IMR-90 (cell line): ENCODE measurements around the gene SH3BP5. TPM values are rescaled to one million over a fixed set of nuclear protein-coding genes. Genes with fewer than 3 reads are reported as not detected.

Source experiments
- ATAC-seq: fragments of 200-7000 bp; cut with Tn5 transposase; 2 replicates; pipeline ENCODE4 v1.9.1; 2020; ENCODE audit warnings: low read depth, mild to moderate bottlenecking, moderate library complexity
- BruUV-seq: library from RNA; stranded (reverse); fragments of 400-500 nt; replicated peaks from 2 replicates; lab custom pipeline; 2021; lab: Mats Ljungman, UMichigan
- CTCF ChIA-PET: fragments of 300-600 bp; formaldehyde crosslinking; extraction: SDS; loops from one replicate; lab custom pipeline; 2021; ENCODE audit warnings: antibody characterized with exemption; lab: Yijun Ruan, JAX
- POLR2A ChIA-PET: fragments of 300-600 bp; sonication (Branson Sonifier 250); formaldehyde crosslinking; loops from one replicate; lab custom pipeline; 2022; ENCODE audit warnings: antibody characterized with exemption; ENCODE audit not compliant: unreplicated experiment; lab: Charles Lee
- DNase-seq: peaks from one replicate; pipeline ENCODE4 v3.0.0; 2013
- H2AFZ ChIP-seq: replicated peaks from 2 replicates; pipeline ENCODE3; 2013; ENCODE audit warnings: low read length, mild to moderate bottlenecking; ENCODE audit not compliant: poor library complexity
- H2AK5ac ChIP-seq: 2 replicates; pipeline ENCODE4 v1.6.1; 2013; ENCODE audit warnings: low read depth, low read length, inconsistent platforms
- H2AK9ac ChIP-seq: replicated peaks from 2 replicates; pipeline ENCODE3; 2013; ENCODE audit warnings: mild to moderate bottlenecking, low read depth, low read length, moderate library complexity; ENCODE audit not compliant: poor library complexity
- H2BK120ac ChIP-seq: 2 replicates; pipeline ENCODE4 v1.6.1; 2013; ENCODE audit warnings: low read depth, low read length, inconsistent platforms
- H2BK15ac ChIP-seq: 3 replicates; pipeline ENCODE4 v1.6.1; 2013; ENCODE audit warnings: low read depth, low read length, inconsistent platforms
- H2BK20ac ChIP-seq: 2 replicates; pipeline ENCODE4 v1.6.1; 2013; ENCODE audit warnings: low read depth, mild to moderate bottlenecking, inconsistent platforms, low read length, moderate library complexity
- H2BK5ac ChIP-seq: 2 replicates; pipeline ENCODE4 v1.6.1; 2013; ENCODE audit warnings: mild to moderate bottlenecking, low read depth, low read length, inconsistent platforms; ENCODE audit not compliant: poor library complexity, severe bottlenecking
- H3K14ac ChIP-seq: replicated peaks from 2 replicates; pipeline ENCODE4 v1.6.1; 2013; ENCODE audit warnings: low read depth, low read length, inconsistent platforms
- H3K18ac ChIP-seq: 2 replicates; pipeline ENCODE4 v1.6.1; 2013; ENCODE audit warnings: low read depth, low read length, control low read depth
- H3K23ac ChIP-seq: 2 replicates; pipeline ENCODE4 v1.6.1; 2013; ENCODE audit warnings: low read depth, low read length, inconsistent platforms
- H3K27ac ChIP-seq: 2 replicates; pipeline ENCODE4 v1.5.1; 2013; ENCODE audit warnings: mild to moderate bottlenecking, control low read depth, low read length; ENCODE audit not compliant: insufficient read depth
- H3K27me3 ChIP-seq: 2 replicates; pipeline ENCODE4 v1.6.1; 2013; ENCODE audit warnings: low read length; ENCODE audit not compliant: control insufficient read depth, insufficient read depth
- H3K36me3 ChIP-seq: 2 replicates; pipeline ENCODE4 v1.6.1; 2013; ENCODE audit warnings: low read length, mixed read lengths; ENCODE audit not compliant: control insufficient read depth, insufficient read depth
- H3K4ac ChIP-seq: 2 replicates; pipeline ENCODE4 v1.6.1; 2013; ENCODE audit warnings: low read depth, low read length, inconsistent platforms
- H3K4me1 ChIP-seq: 2 replicates; pipeline ENCODE4 v1.6.1; 2013; ENCODE audit warnings: low read length, mixed read lengths; ENCODE audit not compliant: control insufficient read depth, insufficient read depth
- H3K4me2 ChIP-seq: 2 replicates; pipeline ENCODE4 v1.6.1; 2013; ENCODE audit warnings: low read depth, mild to moderate bottlenecking, control low read depth, low read length, moderate library complexity
- H3K4me3 ChIP-seq: 2 replicates; pipeline ENCODE4 v1.5.1; 2013; ENCODE audit warnings: low read depth, mild to moderate bottlenecking, control low read depth, low read length, moderate library complexity; ENCODE audit not compliant: insufficient read depth
- H3K56ac ChIP-seq: 2 replicates; pipeline ENCODE4 v1.6.1; 2013; ENCODE audit warnings: low read length, inconsistent platforms; ENCODE audit not compliant: insufficient read depth; ENCODE audit errors: extremely low read depth
- H3K79me1 ChIP-seq, 2 experiments: 2 replicates each; pipeline ENCODE4 v1.6.1; 2013; ENCODE audit warnings: low read length in 2 of 2, inconsistent platforms in 1 of 2, low read depth in 1 of 2
- H3K9ac ChIP-seq: 2 replicates; pipeline ENCODE4 v1.6.1; 2013; ENCODE audit warnings: low read depth, low read length, control low read depth
- H3K9me1 ChIP-seq: 2 replicates; pipeline ENCODE4 v1.6.1; 2013; ENCODE audit warnings: low read length, inconsistent platforms; ENCODE audit not compliant: insufficient read depth
- H3K9me3 ChIP-seq: 2 replicates; pipeline ENCODE4 v1.6.1; 2013; ENCODE audit warnings: low read length; ENCODE audit not compliant: control insufficient read depth, insufficient read depth
- H4K20me1 ChIP-seq: 2 replicates; pipeline ENCODE4 v1.6.1; 2013; ENCODE audit warnings: low read length, inconsistent platforms; ENCODE audit not compliant: insufficient read depth
- H4K5ac ChIP-seq: 2 replicates; pipeline ENCODE4 v1.6.1; 2013; ENCODE audit warnings: mild to moderate bottlenecking, low read depth, low read length, control low read depth
- H4K8ac ChIP-seq, 2 experiments: 2 replicates each; pipeline ENCODE4 v1.6.1; 2013; ENCODE audit warnings: low read depth in 2 of 2, low read length in 2 of 2, control low read depth in 1 of 2, inconsistent platforms in 1 of 2
- H4K91ac ChIP-seq: 2 replicates; pipeline ENCODE4 v1.6.1; 2013; ENCODE audit warnings: low read depth, low read length, inconsistent platforms; ENCODE audit not compliant: insufficient read depth
- BHLHE40 ChIP-seq: fragments of 150-350 bp; IDR thresholded peaks from 2 replicates; pipeline ENCODE4 v1.6.1; 2016; ENCODE audit warnings: mild to moderate bottlenecking, low read depth, low read length
- CHD1 ChIP-seq: IDR thresholded peaks from 2 replicates; pipeline ENCODE4 v1.6.1; 2012; ENCODE audit warnings: low read depth, low read length, improper control_type of control experiment
- FOS ChIP-seq: fragments of 150-350 bp; IDR thresholded peaks from 2 replicates; pipeline ENCODE4 v1.6.1; 2016; ENCODE audit warnings: low read depth, low read length
- MAFK ChIP-seq: IDR thresholded peaks from 2 replicates; pipeline ENCODE4 v1.6.1; 2012; ENCODE audit warnings: low read depth, low read length, improper control_type of control experiment
- POLR2A ChIP-seq: IDR thresholded peaks from 2 replicates; pipeline ENCODE4 v1.6.1; 2012; ENCODE audit warnings: mild to moderate bottlenecking, low read depth, low read length
- RAD21 ChIP-seq: IDR thresholded peaks from 2 replicates; pipeline ENCODE4 v1.6.1; 2012; ENCODE audit warnings: low read length, improper control_type of control experiment
- RFX5 ChIP-seq: IDR thresholded peaks from 2 replicates; pipeline ENCODE4 v1.8.0; 2012; ENCODE audit warnings: low read depth, mild to moderate bottlenecking, low read length, moderate library complexity
- WGBS, 2 experiments: methylation state at CpG; one replicate each; pipeline versions ENCODE4 v1.1.5 to v1.1.7; 2013; ENCODE audit warnings: missing lambda C conversion rate in 2 of 2; ENCODE audit not compliant: insufficient read length in 1 of 2; ENCODE audit errors: extremely low coverage in 2 of 2; 5-methylcytosine and 5-hydroxymethylcytosine counted together
- dilution Hi-C: fragments of 300-500 bp; cut with HindIII; formaldehyde crosslinking; loops from one replicate; pipeline ENCODE4 v1.14.3; 2018; ENCODE audit warnings: low sequenced_read_pairs; ENCODE audit not compliant: unreplicated experiment
- in situ Hi-C: fragments of 300-500 bp; cut with MboI; formaldehyde crosslinking; loops from 3 replicates; pipeline ENCODE4 v1.14.3; 2019; ENCODE audit warnings: low sequenced_read_pairs, inconsistent platforms, mixed read lengths
- intact Hi-C: fragments of 100-400 bp; cut with micrococcal nuclease; formaldehyde crosslinking; loops from 2 replicates; pipeline ENCODE4 v1.10.0; 2022
- polyA plus RNA-seq, 3 experiments: library from polyadenylated mRNA; depleted of rRNA; stranded (reverse); fragments of >200 nt; gene quantifications; 2 replicates each; pipeline ENCODE4 v1.2.3, GENCODE V29; 2012; ENCODE audit warnings: low replicate concordance in 1 of 3
- total RNA-seq: library from RNA; depleted of rRNA; stranded (reverse); fragments of >200 nt; gene quantifications from 2 replicates; pipeline ENCODE4 v1.2.3, GENCODE V29; 2012
- TF ChIP-seq, protein P1 (sequence below): fragments of 150-350 bp; IDR thresholded peaks from 2 replicates; pipeline ENCODE4 v1.6.1; 2017; ENCODE audit warnings: mild to moderate bottlenecking, antibody characterized with exemption, low read length, low read depth

Gene SH3BP5
- total and polyA plus RNA-seq, 2 of the 4 experiments (the other 2 are of a cell fraction), result 14.0 to 23.5 TPM

DNA sequence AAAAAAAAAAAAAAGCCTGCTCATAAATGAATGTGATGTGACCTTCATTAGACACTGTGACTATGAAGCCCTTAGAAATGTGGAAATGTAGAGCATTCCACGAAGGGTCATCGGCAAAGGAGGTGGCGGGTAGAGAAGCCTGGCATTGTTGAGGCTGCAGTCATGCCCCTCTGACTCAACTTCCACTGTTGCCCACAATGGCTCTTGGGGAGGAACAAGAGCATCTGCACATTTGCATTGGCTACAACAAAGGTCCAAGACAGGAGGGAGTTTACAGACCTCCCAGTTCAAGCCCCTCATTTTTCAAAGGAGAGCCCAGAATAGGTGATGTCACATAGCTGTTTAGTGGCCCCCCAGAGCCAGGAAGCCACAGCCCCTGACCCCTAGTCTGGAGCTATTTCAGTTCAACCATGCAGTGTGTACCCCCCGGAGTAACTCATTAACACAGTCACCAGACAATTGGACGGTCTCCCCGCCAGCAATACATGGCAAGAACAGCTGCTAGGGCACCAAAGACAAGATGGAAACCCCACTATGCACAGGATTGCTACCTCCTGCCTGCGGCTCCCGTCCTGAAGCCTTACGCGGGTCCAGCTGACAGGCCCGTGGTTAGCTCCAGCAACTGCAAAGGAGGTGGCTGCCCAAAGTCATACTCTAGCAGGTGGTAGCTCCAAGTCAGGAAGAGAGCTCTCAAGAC is 56.2 kb downstream of the SH3BP5 start:
- ATAC-seq, result no peak
- ChIA-PET CTCF (interaction anchor here (0.8 to 1.8 kb wide), 2 partner anchors 8 to 56 kb away, joined by 4 to 5 read pairs; partner anchors contain the start of gene SH3BP5), POLR2A (no interaction called here)
- Histone ChIP-seq H3K27ac (no peak overlapping the region), H3K36me3 (no peaks in the 10 kb centered on the region), H4K91ac (no peak overlapping the region), H3K79me1 (no peaks in the 10 kb centered on the region), H2BK20ac (no peak overlapping the region), H2AK5ac (no peak overlapping the region), H2AK9ac (peak overlapping the region; percentile 36), H4K20me1 (no peaks in the 10 kb centered on the region), H3K4ac (no peak overlapping the region), H2AFZ (no peak overlapping the region), H3K23ac (no peak overlapping the region), H2BK120ac (no peak overlapping the region), H3K4me3 (no peak overlapping the region), H3K27me3 (no peaks in the 10 kb centered on the region), H3K9me3 (no peaks in the 10 kb centered on the region), H3K18ac (no peak overlapping the region), H2BK5ac (no peak overlapping the region), H3K9ac (no peak overlapping the region), H4K5ac (no peak overlapping the region), H3K14ac (no peak overlapping the region), H4K8ac (no peak overlapping the region), H3K4me2 (no peak overlapping the region), H3K4me1 (no peaks in the 10 kb centered on the region), H3K56ac (no peak overlapping the region), H2BK15ac (no peak overlapping the region), H3K9me1 (no peaks in the 10 kb centered on the region)
- dilution Hi-C loops (no loop called here), in situ Hi-C loops (no loop called here), intact Hi-C loops (no loop called here)
- BruUV-seq, result no TSS peak
- DNase-seq, result no peak
- no peak for TF ChIP-seq CHD1
- TF ChIP-seq, protein P1, sequence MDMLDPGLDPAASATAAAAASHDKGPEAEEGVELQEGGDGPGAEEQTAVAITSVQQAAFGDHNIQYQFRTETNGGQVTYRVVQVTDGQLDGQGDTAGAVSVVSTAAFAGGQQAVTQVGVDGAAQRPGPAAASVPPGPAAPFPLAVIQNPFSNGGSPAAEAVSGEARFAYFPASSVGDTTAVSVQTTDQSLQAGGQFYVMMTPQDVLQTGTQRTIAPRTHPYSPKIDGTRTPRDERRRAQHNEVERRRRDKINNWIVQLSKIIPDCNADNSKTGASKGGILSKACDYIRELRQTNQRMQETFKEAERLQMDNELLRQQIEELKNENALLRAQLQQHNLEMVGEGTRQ, result no peak
- TF ChIP-seq POLR2A, result no peak
- TF ChIP-seq RFX5, result no peak
- no peak for TF ChIP-seq MAFK
- TF ChIP-seq FOS, result no peak
- no peak for TF ChIP-seq RAD21
- no peak for TF ChIP-seq BHLHE40
- 100% methylated on average over 3 of the region's 11 CpGs; no CpG with 5 or more reads in 1 of the 2 experiments for WGBS, 2 experiments
